OCI-LY1 (cell line): Measurements from ENCODE around the gene PIR.

Source experiments
- H2AFZ ChIP-seq: fragments of 200-600 bp; sonication (generic), shearing (Covaris generic); 2 replicates; pipeline ENCODE4 v1.6.0; 2014; ENCODE audit warnings: antibody characterized with exemption, mild to moderate bottlenecking, low read length
- H3F3A ChIP-seq: fragments of 200-600 bp; sonication (generic), shearing (Covaris generic); 2 replicates; pipeline ENCODE4 v1.6.0; 2014; ENCODE audit warnings: mild to moderate bottlenecking, antibody characterized with exemption, low read length, moderate library complexity; ENCODE audit not compliant: insufficient read depth
- H3K27ac ChIP-seq: fragments of 200-600 bp; sonication (generic); 2 replicates; pipeline ENCODE4 v1.5.1; 2014; ENCODE audit warnings: low read length, mixed run types, mild to moderate bottlenecking, low read depth; ENCODE audit not compliant: poor library complexity, severe bottlenecking
- H3K27me3 ChIP-seq: fragments of 200-600 bp; sonication (generic); 2 replicates; pipeline ENCODE4 v1.6.0; 2014; ENCODE audit warnings: antibody characterized with exemption, mild to moderate bottlenecking, low read length, moderate library complexity; ENCODE audit not compliant: insufficient read depth
- H3K36me3 ChIP-seq: fragments of 200-600 bp; sonication (generic); 2 replicates; pipeline ENCODE4 v1.6.1; 2014; ENCODE audit warnings: mild to moderate bottlenecking, antibody characterized with exemption, low read length, moderate library complexity, mixed read lengths; ENCODE audit not compliant: insufficient read depth
- H3K4me1 ChIP-seq: fragments of 200-600 bp; sonication (generic); 2 replicates; pipeline ENCODE4 v1.5.1; 2014; ENCODE audit warnings: mild to moderate bottlenecking, low read length, moderate library complexity; ENCODE audit not compliant: insufficient read depth, severe bottlenecking
- H3K4me2 ChIP-seq: fragments of 200-600 bp; sonication (generic), shearing (Covaris generic); 2 replicates; pipeline ENCODE4 v1.6.1; 2014; ENCODE audit warnings: low read length
- H3K4me3 ChIP-seq: fragments of 200-600 bp; sonication (generic); 2 replicates; pipeline ENCODE4 v1.5.1; 2014; ENCODE audit warnings: low read length, low read depth, mild to moderate bottlenecking, mixed read lengths; ENCODE audit not compliant: poor library complexity, severe bottlenecking
- H3K79me2 ChIP-seq: fragments of 200-600 bp; shearing (Covaris generic); 2 replicates; pipeline ENCODE4 v1.6.1; 2016; ENCODE audit warnings: mixed run types, low read length, mixed read lengths; ENCODE audit not compliant: insufficient read depth
- H3K9ac ChIP-seq: fragments of 200-600 bp; sonication (generic), shearing (Covaris generic); 2 replicates; pipeline ENCODE4 v1.6.1; 2014; ENCODE audit warnings: mild to moderate bottlenecking, low read length, mixed read lengths
- H3K9me2 ChIP-seq: fragments of 200-600 bp; sonication (generic), shearing (Covaris generic); 2 replicates; pipeline ENCODE4 v1.6.1; 2014; ENCODE audit warnings: low read depth, mild to moderate bottlenecking, low read length, mixed read lengths
- H3K9me3 ChIP-seq: fragments of 200-600 bp; shearing (Covaris generic); 2 replicates; pipeline ENCODE4 v1.6.1; 2014; ENCODE audit warnings: low read length, mixed read lengths
- H4K20me1 ChIP-seq: fragments of 200-600 bp; sonication (generic), shearing (Covaris generic); 2 replicates; pipeline ENCODE4 v1.6.0; 2016; ENCODE audit warnings: mild to moderate bottlenecking, low read length; ENCODE audit not compliant: insufficient read depth
- EZH2 ChIP-seq: fragments of 200-600 bp; sonication (generic), shearing (Covaris generic); IDR thresholded peaks from 2 replicates; pipeline ENCODE4 v1.8.0; 2017; ENCODE audit warnings: borderline replicate concordance, mixed run types, mild to moderate bottlenecking, antibody characterized with exemption, low read length, moderate library complexity, mixed read lengths
- TF ChIP-seq, protein P1 (sequence below): fragments of 200-600 bp; sonication (generic), shearing (Covaris generic); IDR thresholded peaks from 2 replicates; pipeline ENCODE4 v1.5.1; 2017; ENCODE audit warnings: mild to moderate bottlenecking, antibody characterized with exemption, low read length, moderate library complexity, mixed read lengths

The PIR gene

GRCh38 chrX:15525664-15526416 lies 32.7 kb upstream of the PIR start:
- H2AFZ ChIP-seq: no peak overlapping the region
- H3K9ac ChIP-seq: no peak overlapping the region
- no peaks in the 10 kb centered on the region for H3K79me2 ChIP-seq
- H3K9me2 ChIP-seq: no peaks in the 10 kb centered on the region
- H3F3A ChIP-seq: no peaks in the 10 kb centered on the region
- no peaks in the 10 kb centered on the region for H4K20me1 ChIP-seq
- H3K4me3 ChIP-seq: no peak overlapping the region
- TF ChIP-seq, protein P1, sequence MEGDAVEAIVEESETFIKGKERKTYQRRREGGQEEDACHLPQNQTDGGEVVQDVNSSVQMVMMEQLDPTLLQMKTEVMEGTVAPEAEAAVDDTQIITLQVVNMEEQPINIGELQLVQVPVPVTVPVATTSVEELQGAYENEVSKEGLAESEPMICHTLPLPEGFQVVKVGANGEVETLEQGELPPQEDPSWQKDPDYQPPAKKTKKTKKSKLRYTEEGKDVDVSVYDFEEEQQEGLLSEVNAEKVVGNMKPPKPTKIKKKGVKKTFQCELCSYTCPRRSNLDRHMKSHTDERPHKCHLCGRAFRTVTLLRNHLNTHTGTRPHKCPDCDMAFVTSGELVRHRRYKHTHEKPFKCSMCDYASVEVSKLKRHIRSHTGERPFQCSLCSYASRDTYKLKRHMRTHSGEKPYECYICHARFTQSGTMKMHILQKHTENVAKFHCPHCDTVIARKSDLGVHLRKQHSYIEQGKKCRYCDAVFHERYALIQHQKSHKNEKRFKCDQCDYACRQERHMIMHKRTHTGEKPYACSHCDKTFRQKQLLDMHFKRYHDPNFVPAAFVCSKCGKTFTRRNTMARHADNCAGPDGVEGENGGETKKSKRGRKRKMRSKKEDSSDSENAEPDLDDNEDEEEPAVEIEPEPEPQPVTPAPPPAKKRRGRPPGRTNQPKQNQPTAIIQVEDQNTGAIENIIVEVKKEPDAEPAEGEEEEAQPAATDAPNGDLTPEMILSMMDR: no peak
- no peak for TF ChIP-seq EZH2
- no peak overlapping the region for H3K27ac ChIP-seq
- H3K27me3 ChIP-seq: no peaks in the 10 kb centered on the region
- H3K9me3 ChIP-seq: no peaks in the 10 kb centered on the region
- H3K4me1 ChIP-seq: no peaks in the 10 kb centered on the region
- no peak overlapping the region for H3K4me2 ChIP-seq
- H3K36me3 ChIP-seq: no peaks in the 10 kb centered on the region

- no peaks in the 10 kb centered on the region for H4K20me1 ChIP-seq
- no peaks in the 10 kb centered on the region for H3K9me2 ChIP-seq
- no peak overlapping the region for H3K27ac ChIP-seq
- no peaks in the 10 kb centered on the region for H3K79me2 ChIP-seq
- H3F3A ChIP-seq: no peaks in the 10 kb centered on the region
- H3K9ac ChIP-seq: no peak overlapping the region
- H3K27me3 ChIP-seq: no peaks in the 10 kb centered on the region
- no peak overlapping the region for H3K4me2 ChIP-seq
- TF ChIP-seq, protein P1: no peak
- TF ChIP-seq EZH2: no peak
- no peaks in the 10 kb centered on the region for H3K9me3 ChIP-seq
- no peaks in the 10 kb centered on the region for H3K36me3 ChIP-seq
- H3K4me3 ChIP-seq: no peak overlapping the region
- H3K4me1 ChIP-seq: no peaks in the 10 kb centered on the region
- no peak overlapping the region for H2AFZ ChIP-seq
These were observed 31.3 kb upstream of the PIR start for GRCh38 chrX:15524417-15524816.

DNA sequence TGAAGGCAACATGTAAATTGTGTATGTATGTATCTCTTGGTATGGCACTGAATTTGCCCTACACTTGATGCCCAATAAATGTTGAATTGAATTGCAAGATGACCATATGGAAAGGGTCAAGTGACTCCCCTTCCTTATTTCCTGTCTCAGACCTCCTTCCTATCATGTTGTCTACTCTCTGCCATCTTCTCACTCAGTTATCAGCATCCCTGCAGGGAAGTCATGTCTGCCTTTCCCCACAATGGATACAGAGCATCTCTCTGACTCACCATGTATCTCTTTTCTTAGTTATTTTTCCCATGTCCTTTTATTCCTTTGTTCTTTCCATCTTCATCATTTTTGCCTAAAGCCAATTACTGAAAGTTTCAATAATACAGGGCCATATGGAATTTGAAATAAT lies 30.0 kb upstream of the PIR start:
- no peaks in the 10 kb centered on the region for H3K9me3 ChIP-seq
- H3K36me3 ChIP-seq: no peaks in the 10 kb centered on the region
- no peaks in the 10 kb centered on the region for H3K27me3 ChIP-seq
- H3K79me2 ChIP-seq: no peaks in the 10 kb centered on the region
- H3K4me2 ChIP-seq: no peak overlapping the region
- no peaks in the 10 kb centered on the region for H3K4me1 ChIP-seq
- no peak overlapping the region for H3K9ac ChIP-seq
- H3K27ac ChIP-seq: no peak overlapping the region
- no peak overlapping the region for H3K4me3 ChIP-seq
- no peaks in the 10 kb centered on the region for H3F3A ChIP-seq
- H2AFZ ChIP-seq: no peak overlapping the region
- H4K20me1 ChIP-seq: no peaks in the 10 kb centered on the region
- no peak for TF ChIP-seq EZH2
- TF ChIP-seq, protein P1: no peak
- no peaks in the 10 kb centered on the region for H3K9me2 ChIP-seq
